ENCODE measurements around the gene CNTNAP2. TPM values are rescaled to one million over a fixed set of nuclear protein-coding genes. Genes with fewer than 3 reads are reported as not detected.

Gene CNTNAP2
- total RNA-seq, 2 donors from 2014 or later, result 171 to 228 TPM

DNA sequence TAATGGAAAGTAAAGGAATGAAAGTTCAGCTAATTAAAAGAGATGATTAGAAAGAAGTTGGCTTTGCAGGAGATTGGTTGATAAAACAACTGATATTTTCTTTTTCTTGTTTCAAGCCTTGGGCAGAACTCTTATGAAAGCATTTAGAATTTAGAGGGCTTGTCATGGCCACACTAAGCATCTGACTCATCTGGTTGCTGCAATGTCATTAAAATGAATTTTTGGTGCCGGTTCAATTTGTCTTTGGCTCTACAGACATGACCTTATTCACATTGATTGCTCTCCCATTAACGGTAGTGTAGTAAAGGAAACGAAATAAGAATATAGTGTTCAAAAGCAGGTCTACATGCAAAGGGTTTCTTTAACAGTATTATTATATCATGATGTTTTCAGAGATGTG lies 1461.6 kb downstream of the CNTNAP2 start:
- H3K36me3 ChIP-seq (ENCODE audit: control insufficient read depth, insufficient read depth, low read length), result no peaks in the 10 kb centered on the region
- H3K27me3 ChIP-seq (ENCODE audit: control insufficient read depth, insufficient read depth, low read length, poor library complexity, severe bottlenecking), result no peaks in the 10 kb centered on the region
- H3K4me3 ChIP-seq (ENCODE audit: low read length), result no peak overlapping the region
- Mint-ChIP-seq H3K27me3 (ENCODE audit: insufficient read depth) (no peaks in the 10 kb centered on the region), H3K4me1 (peaks cover 4% of the 10 kb centered on the region), H3K27ac (no peak overlapping the region), H3K4me3 (no peak overlapping the region), H3K36me3 (ENCODE audit: low read depth) (no peaks in the 10 kb centered on the region), H3K9me3 (no peaks in the 10 kb centered on the region)
- no peaks in the 10 kb centered on the region for H3K9me3 ChIP-seq (ENCODE audit: control insufficient read depth, low read length)
- no peak for DNase-seq
- H3K27ac ChIP-seq (ENCODE audit: low read depth, low read length), result no peak overlapping the region
- no peak overlapping the region for H3K9ac ChIP-seq (ENCODE audit: extremely low read depth, low read length, poor library complexity, severe bottlenecking)
- no peaks in the 10 kb centered on the region for H3K4me1 ChIP-seq (ENCODE audit: control insufficient read depth, insufficient read depth, low read length)
- TF ChIP-seq, protein P1, sequence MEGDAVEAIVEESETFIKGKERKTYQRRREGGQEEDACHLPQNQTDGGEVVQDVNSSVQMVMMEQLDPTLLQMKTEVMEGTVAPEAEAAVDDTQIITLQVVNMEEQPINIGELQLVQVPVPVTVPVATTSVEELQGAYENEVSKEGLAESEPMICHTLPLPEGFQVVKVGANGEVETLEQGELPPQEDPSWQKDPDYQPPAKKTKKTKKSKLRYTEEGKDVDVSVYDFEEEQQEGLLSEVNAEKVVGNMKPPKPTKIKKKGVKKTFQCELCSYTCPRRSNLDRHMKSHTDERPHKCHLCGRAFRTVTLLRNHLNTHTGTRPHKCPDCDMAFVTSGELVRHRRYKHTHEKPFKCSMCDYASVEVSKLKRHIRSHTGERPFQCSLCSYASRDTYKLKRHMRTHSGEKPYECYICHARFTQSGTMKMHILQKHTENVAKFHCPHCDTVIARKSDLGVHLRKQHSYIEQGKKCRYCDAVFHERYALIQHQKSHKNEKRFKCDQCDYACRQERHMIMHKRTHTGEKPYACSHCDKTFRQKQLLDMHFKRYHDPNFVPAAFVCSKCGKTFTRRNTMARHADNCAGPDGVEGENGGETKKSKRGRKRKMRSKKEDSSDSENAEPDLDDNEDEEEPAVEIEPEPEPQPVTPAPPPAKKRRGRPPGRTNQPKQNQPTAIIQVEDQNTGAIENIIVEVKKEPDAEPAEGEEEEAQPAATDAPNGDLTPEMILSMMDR (conservative IDR thresholded peaks at IDR 0.05), result no peak
- WGBS, 2 experiments (ENCODE audit: insufficient coverage in 1 of 2, insufficient read length in 1 of 2), result 94% methylated on average over 3 of the region's 3 CpGs; no CpG with 5 or more reads in 1 of the 2 experiments

DNA sequence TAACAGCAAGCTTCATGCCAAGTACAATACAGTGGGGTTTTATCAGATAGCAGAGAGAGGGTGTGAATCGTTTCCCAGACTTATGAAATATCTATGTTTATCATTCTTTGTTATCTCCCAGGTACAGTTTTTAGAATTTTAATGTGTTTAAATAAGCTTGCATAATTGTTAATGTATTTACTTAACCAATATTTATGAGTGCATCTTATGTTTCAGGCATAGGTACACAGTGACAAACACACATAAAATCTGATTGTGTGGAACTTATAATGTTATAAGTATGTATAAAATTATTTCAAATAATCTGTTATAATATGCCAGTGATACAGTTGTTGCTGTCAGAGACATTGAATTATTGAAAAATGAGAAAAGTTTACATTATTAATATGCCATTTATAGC lies 1462.5 kb downstream of the CNTNAP2 start:
- DNase-seq, result no peak
- no peaks in the 10 kb centered on the region for H3K4me1 ChIP-seq (ENCODE audit: control insufficient read depth, insufficient read depth, low read length)
- no peak overlapping the region for H3K9ac ChIP-seq (ENCODE audit: extremely low read depth, low read length, poor library complexity, severe bottlenecking)
- Mint-ChIP-seq H3K4me1 (peaks cover 4% of the 10 kb centered on the region), H3K9me3 (no peaks in the 10 kb centered on the region), H3K36me3 (ENCODE audit: low read depth) (no peaks in the 10 kb centered on the region), H3K27ac (no peak overlapping the region), H3K4me3 (no peak overlapping the region), H3K27me3 (ENCODE audit: insufficient read depth) (no peaks in the 10 kb centered on the region)
- no peaks in the 10 kb centered on the region for H3K27me3 ChIP-seq (ENCODE audit: control insufficient read depth, insufficient read depth, low read length, poor library complexity, severe bottlenecking)
- TF ChIP-seq, protein P1 (conservative IDR thresholded peaks at IDR 0.05), result no peak
- H3K27ac ChIP-seq (ENCODE audit: low read depth, low read length), result no peak overlapping the region
- H3K4me3 ChIP-seq (ENCODE audit: low read length), result no peak overlapping the region
- H3K9me3 ChIP-seq (ENCODE audit: control insufficient read depth, low read length), result no peaks in the 10 kb centered on the region
- no peaks in the 10 kb centered on the region for H3K36me3 ChIP-seq (ENCODE audit: control insufficient read depth, insufficient read depth, low read length)
- WGBS, 2 experiments (ENCODE audit: insufficient coverage in 1 of 2, insufficient read length in 1 of 2), result no CpG with 5 or more reads among the region's 1 CpG

DNA sequence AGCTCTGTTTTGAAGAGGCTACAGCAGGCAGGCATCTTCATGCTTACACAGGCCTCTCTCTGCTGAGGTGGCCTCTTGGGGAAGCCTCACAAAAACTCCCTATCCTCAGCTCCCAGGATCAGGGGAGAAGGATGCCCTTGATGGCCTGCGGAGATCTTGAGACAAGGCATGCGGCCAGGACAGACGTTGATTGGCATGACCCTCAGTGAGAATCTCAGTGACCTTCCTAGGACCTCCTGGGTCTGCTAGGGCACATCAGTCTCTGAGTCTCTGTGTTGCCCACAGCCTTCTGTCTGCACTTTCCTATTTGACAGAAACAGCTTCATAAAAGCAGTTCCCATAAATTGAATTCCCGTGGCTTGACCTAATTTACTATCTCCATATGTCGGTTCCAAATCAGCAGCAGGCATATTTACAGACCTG lies 1468.2 kb downstream of the CNTNAP2 start:
- Mint-ChIP-seq H3K27ac (peak overlapping the region; percentile 61), H3K4me3 (no peak overlapping the region), H3K9me3 (no peaks in the 10 kb centered on the region), H3K4me1 (peaks cover 16% of the 10 kb centered on the region), H3K27me3 (ENCODE audit: insufficient read depth) (no peaks in the 10 kb centered on the region), H3K36me3 (ENCODE audit: low read depth) (no peaks in the 10 kb centered on the region)
- Histone ChIP-seq H3K27ac (ENCODE audit: low read depth, low read length) (no peak overlapping the region), H3K27me3 (ENCODE audit: control insufficient read depth, insufficient read depth, low read length, poor library complexity, severe bottlenecking) (no peaks in the 10 kb centered on the region), H3K4me3 (ENCODE audit: low read length) (no peak overlapping the region), H3K9ac (ENCODE audit: extremely low read depth, low read length, poor library complexity, severe bottlenecking) (no peak overlapping the region), H3K9me3 (ENCODE audit: control insufficient read depth, low read length) (no peaks in the 10 kb centered on the region), H3K4me1 (ENCODE audit: control insufficient read depth, insufficient read depth, low read length) (no peaks in the 10 kb centered on the region), H3K36me3 (ENCODE audit: control insufficient read depth, insufficient read depth, low read length) (no peaks in the 10 kb centered on the region)
- DNase-seq, result peak; percentile 64
- TF ChIP-seq, protein P1 (conservative IDR thresholded peaks at IDR 0.05), result no peak
- WGBS, 2 experiments (ENCODE audit: insufficient coverage in 1 of 2, insufficient read length in 1 of 2), result 47 to 62% methylated on average over 3 to 5 of the region's 5 CpGs
